GM06990 (cell line): ENCODE data around the gene SUV39H1.

ENCODE experiments used
- DNase-seq: peaks from one replicate; pipeline ENCODE4 v3.0.0-alpha.2; 2011; ENCODE audit not compliant: insufficient read length; ENCODE audit errors: extremely low read depth
- H3K27me3 ChIP-seq: replicated peaks from 2 replicates; pipeline ENCODE4 v1.6.0; 2011; ENCODE audit warnings: low read length; ENCODE audit not compliant: control insufficient read depth, insufficient read depth
- H3K36me3 ChIP-seq: 2 replicates; pipeline ENCODE4 v1.5.1; 2011; ENCODE audit warnings: low read length; ENCODE audit not compliant: control insufficient read depth, insufficient read depth
- H3K4me3 ChIP-seq: replicated peaks from 2 replicates; pipeline ENCODE4 v1.5.1; 2011; ENCODE audit warnings: low read depth, mild to moderate bottlenecking, control low read depth, low read length
- TF ChIP-seq, protein P1 (sequence below): IDR thresholded peaks from 2 replicates; pipeline ENCODE4 v1.5.1; 2011; ENCODE audit warnings: low read length, control low read depth, mild to moderate bottlenecking, inconsistent platforms; ENCODE audit not compliant: insufficient read depth, poor library complexity, severe bottlenecking

SUV39H1 gene

DNA sequence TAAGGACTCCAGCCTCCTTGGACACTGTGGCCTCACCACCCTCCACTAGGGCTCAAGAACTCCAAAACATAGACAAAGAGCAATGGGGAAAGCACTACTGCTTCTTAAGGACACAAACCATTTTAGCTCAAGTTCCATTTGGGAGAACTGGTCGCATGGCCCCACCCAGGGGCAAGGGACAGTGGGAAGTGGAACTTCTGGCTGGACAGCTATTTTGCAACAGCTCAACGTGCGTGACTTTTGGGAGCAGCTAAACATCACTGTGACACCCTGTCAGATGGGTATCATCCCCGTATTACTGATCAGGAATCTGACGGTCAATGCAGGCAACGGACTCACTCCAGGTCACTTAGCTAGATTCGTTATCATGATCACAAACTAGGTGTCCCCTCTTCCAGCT lies 56.0 kb downstream of the SUV39H1 start:
- no peaks in the 10 kb centered on the region for H3K36me3 ChIP-seq
- DNase-seq: no peak
- H3K27me3 ChIP-seq: no peaks in the 10 kb centered on the region
- H3K4me3 ChIP-seq: no peak overlapping the region
- TF ChIP-seq, protein P1, sequence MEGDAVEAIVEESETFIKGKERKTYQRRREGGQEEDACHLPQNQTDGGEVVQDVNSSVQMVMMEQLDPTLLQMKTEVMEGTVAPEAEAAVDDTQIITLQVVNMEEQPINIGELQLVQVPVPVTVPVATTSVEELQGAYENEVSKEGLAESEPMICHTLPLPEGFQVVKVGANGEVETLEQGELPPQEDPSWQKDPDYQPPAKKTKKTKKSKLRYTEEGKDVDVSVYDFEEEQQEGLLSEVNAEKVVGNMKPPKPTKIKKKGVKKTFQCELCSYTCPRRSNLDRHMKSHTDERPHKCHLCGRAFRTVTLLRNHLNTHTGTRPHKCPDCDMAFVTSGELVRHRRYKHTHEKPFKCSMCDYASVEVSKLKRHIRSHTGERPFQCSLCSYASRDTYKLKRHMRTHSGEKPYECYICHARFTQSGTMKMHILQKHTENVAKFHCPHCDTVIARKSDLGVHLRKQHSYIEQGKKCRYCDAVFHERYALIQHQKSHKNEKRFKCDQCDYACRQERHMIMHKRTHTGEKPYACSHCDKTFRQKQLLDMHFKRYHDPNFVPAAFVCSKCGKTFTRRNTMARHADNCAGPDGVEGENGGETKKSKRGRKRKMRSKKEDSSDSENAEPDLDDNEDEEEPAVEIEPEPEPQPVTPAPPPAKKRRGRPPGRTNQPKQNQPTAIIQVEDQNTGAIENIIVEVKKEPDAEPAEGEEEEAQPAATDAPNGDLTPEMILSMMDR: no peak

DNA sequence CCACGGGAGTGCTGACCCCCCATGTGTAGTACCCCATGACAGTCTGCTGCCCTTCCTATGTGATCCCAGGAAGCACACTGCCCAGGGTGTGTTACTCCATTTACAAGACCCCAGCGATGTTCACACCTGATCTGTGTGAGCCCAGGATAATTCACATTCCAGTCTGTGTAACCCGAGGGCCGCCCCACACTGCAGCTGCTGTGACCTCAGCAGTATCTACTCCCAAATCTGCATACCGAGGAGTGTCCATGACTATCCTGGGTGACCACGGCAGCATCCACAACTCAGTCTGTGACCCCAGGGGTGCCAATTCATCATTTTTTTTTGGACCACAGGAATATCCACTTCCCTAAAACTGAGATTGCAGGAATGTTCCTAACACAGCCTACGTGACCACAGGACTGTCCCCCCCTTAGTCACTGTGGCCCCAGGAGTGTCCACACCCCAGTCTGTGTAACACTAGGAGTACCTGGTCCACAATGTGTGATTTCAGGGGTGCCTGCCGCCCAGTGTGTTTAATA lies 57.2 kb downstream of the SUV39H1 start:
- H3K27me3 ChIP-seq: no peaks in the 10 kb centered on the region
- no peak overlapping the region for H3K4me3 ChIP-seq
- TF ChIP-seq, protein P1: no peak
- no peak for DNase-seq
- no peaks in the 10 kb centered on the region for H3K36me3 ChIP-seq

DNA sequence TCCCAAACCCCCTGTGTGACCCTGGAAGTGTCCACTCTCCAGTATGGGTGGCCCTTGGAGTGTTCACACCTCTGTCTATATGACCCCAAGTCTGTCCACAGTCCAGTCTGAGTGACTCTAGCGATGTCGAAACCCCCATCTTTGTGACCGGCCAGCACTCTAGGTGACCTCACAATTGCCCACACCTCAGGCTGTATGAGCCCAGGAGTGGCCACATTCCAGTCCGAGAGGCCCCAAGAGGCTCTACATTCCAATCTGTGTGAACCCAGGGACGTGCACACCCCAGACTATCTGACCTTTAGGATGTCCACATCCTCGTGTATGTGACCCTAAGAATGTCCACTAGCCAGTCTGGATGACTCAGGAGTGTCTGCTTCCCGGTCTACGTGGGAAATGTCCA lies 57.7 kb downstream of the SUV39H1 start:
- Histone ChIP-seq H3K27me3 (no peaks in the 10 kb centered on the region), H3K4me3 (no peak overlapping the region), H3K36me3 (no peaks in the 10 kb centered on the region)
- no peak for DNase-seq
- TF ChIP-seq, protein P1: no peak
